K562 (cell line): ENCODE data around the gene PXK.

Experiments
- KDM5B ChIP-seq: fragments of 200-600 bp; sonication (generic); IDR thresholded peaks from 2 replicates; pipeline ENCODE4 v1.6.1; 2012; ENCODE audit warnings: low read depth, mild to moderate bottlenecking, moderate library complexity, low read length, control low read depth, inconsistent platforms; ENCODE audit not compliant: insufficient replicate concordance
- MYBL2 ChIP-seq, 2 experiments: fragments of 450-650 bp in 1 of 2; sonication (generic) in 1 of 2; formaldehyde crosslinking in 1 of 2; IDR thresholded peaks; 2 replicates each; pipeline versions ENCODE4 v1.6.1 to v1.8.1; 2017 to 2022; ENCODE audit warnings: borderline replicate concordance in 1 of 2, inconsistent platforms in 1 of 2, low read depth in 1 of 2, mild to moderate bottlenecking in 1 of 2, missing genetic modification reagents in 1 of 2, moderate library complexity in 1 of 2
- TCF7 ChIP-seq: sonication (generic); IDR thresholded peaks from 2 replicates; pipeline ENCODE4 v1.6.1; 2016; ENCODE audit warnings: antibody characterized with exemption, borderline replicate concordance
- ZNF431 ChIP-seq: sonication (generic); formaldehyde crosslinking; IDR thresholded peaks from 2 replicates; pipeline ENCODE4 v1.8.0; 2022; ENCODE audit warnings: mild to moderate bottlenecking, missing genetic modification reagents
- TF ChIP-seq, protein P1 (sequence below): sonication (generic); formaldehyde crosslinking; IDR thresholded peaks from 2 replicates; pipeline ENCODE4 v1.8.0; 2022; ENCODE audit warnings: mild to moderate bottlenecking, missing genetic modification reagents

- TF ChIP-seq, protein P1, sequence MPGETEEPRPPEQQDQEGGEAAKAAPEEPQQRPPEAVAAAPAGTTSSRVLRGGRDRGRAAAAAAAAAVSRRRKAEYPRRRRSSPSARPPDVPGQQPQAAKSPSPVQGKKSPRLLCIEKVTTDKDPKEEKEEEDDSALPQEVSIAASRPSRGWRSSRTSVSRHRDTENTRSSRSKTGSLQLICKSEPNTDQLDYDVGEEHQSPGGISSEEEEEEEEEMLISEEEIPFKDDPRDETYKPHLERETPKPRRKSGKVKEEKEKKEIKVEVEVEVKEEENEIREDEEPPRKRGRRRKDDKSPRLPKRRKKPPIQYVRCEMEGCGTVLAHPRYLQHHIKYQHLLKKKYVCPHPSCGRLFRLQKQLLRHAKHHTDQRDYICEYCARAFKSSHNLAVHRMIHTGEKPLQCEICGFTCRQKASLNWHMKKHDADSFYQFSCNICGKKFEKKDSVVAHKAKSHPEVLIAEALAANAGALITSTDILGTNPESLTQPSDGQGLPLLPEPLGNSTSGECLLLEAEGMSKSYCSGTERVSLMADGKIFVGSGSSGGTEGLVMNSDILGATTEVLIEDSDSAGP (CRISPR knock-in tag) = no peak
- no peak for TF ChIP-seq TCF7
- TF ChIP-seq MYBL2 (IDR thresholded peaks at IDR 0.05; ENCODE audit: low read depth) = no peak
- no peak for TF ChIP-seq MYBL2 (CRISPR knock-in tag; IDR thresholded peaks at IDR 0.05; ENCODE audit: borderline replicate concordance)
- no peak for TF ChIP-seq KDM5B
- TF ChIP-seq ZNF431 (CRISPR knock-in tag) = no peak
Measured at GRCh38 chr3:58359621-58360020, 26.9 kb downstream of the PXK start.
